ENCODE measurements around the gene CARD14.
"Not testable (repeated sequence)": the region's sequence is repeated elsewhere in the genome, so short reads cannot be mapped to it uniquely, and the experiment has no call there.

The CARD14 gene

DNA sequence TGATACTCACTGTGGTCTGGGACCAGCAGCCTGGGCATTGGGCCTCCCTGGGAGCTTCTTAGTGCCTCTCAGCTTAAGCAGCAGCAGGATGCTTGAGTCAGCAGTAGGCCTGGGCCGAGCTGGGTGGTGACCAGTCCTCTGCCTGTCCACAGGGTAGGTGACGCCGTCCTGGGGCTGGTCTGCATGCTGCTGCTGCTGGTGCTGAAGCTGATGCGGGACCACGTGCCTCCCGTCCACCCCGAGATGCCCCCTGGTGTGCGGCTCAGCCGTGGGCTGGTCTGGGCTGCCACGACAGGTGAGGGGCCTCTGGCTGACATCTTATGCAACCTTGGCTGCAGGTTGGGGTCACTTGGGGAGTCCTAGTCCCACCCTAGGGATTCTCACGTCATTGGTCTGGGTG lies 57.8 kb downstream of the CARD14 start:
- no peak for ATAC-seq

DNA sequence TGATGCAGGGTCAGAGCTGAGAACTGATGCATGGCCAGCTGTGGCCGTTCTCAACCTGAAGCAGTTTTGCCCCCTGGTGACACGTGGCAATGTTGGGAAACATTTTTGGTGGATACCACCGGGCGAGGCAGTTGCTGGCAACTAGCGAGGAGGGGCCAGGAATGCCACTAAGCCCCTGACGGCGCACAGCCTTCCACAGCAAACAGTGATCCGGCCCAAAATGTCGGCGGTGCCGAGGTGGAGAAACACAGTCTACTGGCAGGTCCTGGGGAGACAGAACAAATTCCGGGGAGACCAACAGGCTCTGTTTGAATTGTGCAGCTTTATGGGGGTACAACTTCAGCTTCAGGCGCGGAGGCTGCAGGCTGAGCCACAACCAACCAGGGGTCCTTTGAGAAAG lies 58.6 kb downstream of the CARD14 start:
- ATAC-seq: no peak

DNA sequence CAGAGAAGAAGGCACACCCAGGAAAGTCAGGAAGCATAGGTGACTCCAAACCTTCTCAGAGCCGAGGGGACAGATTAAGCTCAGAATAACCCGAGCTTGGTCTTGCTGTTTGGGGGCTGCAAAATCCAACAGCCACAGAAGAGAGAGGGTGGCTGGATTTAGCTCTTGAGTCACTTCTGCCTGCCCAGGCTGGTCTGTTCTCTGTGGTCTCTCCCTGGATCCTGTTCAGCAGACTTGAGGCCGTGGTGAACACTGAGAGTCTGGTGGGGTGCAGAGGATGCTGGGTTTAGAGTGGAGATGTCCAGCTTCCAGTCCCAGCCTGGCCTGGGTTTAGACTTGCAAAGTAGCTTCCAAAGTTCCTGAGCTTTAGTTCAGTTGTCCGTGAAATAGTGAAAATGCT lies 59.2 kb downstream of the CARD14 start:
- no peak for ATAC-seq

GRCh38 chr17:80232438-80232837 lies 62.6 kb downstream of the CARD14 start:
- ATAC-seq: no peak

- no peak for ATAC-seq
Observed at GRCh38 chr17:80233202-80233601, 63.4 kb downstream of the CARD14 start.

- no peak for ATAC-seq
Observed at GRCh38 chr17:80236911-80237310, 67.1 kb downstream of the CARD14 start.

GRCh38 chr17:80237386-80237785 lies 67.6 kb downstream of the CARD14 start:
- no peak for ATAC-seq

DNA sequence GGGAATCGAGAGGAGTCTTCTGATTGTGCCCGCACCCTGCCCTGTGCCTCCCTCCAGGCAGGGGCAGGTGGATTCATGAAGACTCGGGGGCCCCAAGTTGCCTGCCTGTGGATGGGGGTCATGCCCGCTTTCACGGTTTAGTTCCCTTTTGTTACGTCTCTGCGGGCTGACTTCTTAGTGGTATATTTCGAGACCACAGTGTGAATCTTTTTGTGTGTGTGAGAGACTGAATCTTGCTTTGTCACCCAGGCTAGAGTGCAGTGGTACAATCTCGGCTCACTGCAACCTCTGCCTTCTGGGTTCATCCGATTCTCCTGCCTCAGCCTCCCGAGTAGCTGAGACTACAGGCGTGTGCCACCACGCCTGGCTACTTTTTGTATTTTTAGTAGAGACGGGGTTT lies 72.7 kb downstream of the CARD14 start:
- no peak for ATAC-seq

DNA sequence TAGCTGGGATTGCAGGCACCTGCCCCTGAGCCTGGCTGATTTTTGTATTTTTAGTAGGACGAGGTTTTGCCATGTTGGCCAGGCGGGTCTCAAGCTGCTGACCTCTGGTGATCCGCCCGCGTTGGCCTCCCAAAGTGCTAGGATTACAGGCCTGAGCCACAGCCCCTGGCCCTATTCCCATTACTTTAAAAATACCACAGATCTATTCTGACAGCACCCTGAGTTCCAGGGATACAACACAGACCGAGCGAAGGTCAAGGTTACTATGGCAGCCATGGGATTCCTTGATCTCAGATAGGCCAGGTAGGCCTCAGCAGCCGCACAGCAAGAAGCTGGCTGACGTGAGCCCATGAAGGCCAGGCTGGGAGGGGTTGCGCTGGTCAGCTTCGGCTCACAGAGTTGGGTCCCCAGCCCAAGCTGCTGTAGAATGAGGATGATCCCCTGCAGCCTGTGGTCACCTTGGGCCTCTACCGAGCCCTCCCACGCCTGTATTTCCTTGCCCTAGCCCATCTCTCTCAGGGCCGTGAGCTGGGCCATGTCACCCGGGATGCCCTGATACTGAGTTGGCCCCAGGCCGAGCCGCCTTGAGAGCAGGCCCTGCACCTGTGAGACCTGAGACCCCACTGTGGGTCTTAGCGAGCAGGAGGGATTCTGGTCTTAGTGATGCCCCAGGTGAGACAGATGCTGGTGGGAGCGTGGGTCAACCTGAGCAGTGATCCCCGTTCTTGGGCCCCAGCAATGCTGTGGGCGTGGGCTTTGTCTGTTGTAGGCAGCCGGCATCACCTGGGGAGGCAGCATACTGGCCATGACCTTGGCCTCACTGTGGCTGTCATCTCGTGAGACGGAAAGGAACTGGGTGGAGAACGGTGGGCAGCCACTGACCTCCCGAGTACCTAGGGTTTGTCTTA lies 74.0 kb downstream of the CARD14 start:
- no peak for ATAC-seq

- ATAC-seq: not testable (repeated sequence)
Observed at GRCh38 chr17:80244448-80244847, 74.6 kb downstream of the CARD14 start.

- no peak for ATAC-seq
Observed at GRCh38 chr17:80244871-80245509, 75.2 kb downstream of the CARD14 start.

GRCh38 chr17:80245566-80246265 lies 75.9 kb downstream of the CARD14 start:
- no peak for ATAC-seq

DNA sequence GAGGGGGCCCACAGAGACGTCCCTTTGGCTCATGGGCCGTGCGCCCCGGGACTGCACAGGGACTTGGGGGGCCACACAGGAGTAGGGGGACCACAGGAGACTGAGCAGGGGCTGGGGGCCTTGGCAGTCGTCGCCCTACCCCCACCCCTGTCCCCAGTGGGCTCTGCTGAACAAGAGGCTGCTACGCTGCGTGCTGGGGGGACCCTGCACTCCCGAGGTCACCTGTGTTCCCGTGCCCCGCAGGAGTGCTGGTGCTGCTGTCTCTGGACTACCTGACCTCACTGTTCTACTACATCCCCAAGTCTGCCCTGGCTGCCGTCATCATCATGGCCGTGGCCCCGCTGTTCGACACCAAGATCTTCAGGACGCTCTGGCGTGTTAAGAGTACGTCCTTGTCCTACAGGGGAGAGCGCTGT lies 76.4 kb downstream of the CARD14 start:
- no peak for ATAC-seq

- no peak for ATAC-seq
Observed at GRCh38 chr17:80246726-80247125, 76.9 kb downstream of the CARD14 start.

DNA sequence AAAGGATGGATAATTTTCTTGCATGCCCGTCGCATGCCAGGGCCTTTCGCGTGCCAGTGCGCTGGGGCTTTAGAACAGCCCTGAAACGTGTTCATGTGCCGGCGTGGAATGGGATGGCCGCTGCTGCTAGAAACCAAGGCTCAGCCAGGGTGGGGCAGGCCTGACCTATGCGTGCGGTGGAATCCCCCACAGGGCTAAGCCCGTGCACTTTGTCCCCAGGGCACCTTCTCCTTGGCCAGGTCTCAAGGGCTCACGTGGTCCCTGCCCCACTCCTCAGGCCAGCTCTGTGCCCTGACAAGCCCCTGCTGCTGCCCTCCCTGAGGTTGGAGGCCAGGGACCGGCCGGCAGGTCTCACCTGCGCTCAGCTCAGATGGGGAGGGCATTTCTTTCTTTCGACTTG lies 77.7 kb downstream of the CARD14 start:
- ATAC-seq: no peak

DNA sequence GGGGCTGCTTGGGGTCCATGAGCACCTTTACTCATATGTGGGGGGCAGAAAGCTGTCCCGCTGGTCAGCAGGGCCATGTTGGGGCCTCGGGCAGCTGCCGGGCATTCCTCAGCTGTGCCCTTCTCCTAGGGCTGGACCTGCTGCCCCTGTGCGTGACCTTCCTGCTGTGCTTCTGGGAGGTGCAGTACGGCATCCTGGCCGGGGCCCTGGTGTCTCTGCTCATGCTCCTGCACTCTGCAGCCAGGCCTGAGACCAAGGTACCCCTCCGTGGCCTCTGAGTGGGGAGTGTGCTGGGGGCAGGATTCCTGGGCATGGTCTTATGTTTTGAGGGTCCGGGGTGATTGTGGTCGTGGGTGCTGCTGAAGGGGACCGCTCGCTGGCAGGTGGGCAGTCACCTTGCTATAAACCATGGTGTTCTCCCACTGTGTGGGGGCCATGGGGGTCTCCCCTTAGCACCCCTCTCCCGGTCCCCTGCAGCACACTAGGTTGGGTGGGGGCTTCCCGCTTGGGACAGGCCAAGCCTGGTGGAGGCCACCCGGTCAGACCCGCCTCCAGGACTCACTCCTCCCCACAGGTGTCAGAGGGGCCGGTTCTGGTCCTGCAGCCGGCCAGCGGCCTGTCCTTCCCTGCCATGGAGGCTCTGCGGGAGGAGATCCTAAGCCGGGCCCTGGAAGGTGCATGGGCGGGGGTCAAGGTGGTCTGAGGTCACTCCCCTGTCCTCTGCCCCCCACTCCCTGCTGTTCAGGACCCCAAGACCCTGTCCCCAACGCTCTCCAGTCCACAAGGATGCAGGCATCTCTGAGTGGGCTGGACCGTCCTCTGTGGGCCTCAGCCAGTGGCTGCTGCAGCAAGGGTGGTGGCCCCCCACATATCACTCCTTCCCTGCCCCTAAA lies 78.4 kb downstream of the CARD14 start:
- no peak for ATAC-seq

- ATAC-seq: no peak
Observed at GRCh38 chr17:80248894-80249710, 79.3 kb downstream of the CARD14 start.

GRCh38 chr17:80251966-80252365 lies 82.1 kb downstream of the CARD14 start:
- no peak for ATAC-seq

DNA sequence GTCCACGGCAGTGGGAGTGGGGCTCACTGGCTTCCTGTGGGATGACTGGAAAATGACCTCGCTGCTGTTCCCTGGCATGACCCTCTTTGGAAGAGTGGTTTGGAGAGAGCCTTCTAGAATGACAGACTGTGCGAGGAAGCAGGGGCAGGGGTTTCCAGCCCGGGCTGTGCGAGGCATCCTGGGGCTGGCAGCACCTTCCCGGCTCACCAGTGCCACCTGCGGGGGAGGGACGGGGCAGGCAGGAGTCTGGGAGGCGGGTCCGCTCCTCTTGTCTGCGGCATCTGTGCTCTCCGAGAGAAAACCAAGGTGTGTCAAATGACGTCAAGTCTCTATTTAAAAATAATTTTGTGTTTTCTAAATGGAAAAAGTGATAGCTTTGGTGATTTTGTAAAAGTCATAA lies 83.0 kb downstream of the CARD14 start:
- ATAC-seq: peak; percentile 68 to 70

DNA sequence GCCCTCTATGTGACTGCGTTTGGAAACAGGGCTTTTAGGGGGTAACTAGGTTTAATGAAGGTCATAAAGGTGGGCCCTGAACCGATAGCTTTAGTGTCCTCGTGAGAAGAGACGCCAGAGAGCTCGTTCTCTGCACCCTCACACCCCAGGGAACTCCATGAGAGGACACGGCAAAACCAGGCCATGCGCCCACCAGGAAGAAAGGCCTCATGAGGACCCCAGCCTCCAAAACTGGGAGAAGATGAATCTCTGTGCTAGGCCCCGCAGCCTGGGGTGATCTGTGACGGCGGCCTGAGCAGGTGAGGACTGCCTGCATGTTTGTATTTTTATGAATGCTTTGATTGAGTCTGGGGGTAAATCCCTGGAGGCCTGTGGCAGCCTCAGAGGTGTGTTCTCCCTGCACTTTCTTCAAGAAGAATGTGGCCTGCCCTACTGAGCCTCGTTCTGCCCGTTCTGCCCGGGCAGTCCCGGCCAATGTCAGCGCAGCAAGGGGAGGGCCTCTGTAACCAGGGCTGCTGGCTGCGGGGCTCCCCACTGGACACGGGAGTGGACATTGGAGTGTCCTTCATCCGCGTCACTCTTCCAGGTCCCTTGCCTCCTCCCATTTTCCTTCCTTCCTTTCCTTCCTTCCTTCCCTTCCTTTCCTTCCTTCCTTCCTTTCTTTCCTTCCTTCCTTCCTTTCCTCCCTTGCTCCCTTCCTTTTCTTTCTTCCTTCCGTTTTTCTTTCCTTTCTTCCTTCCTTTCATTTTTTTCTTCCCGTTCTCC lies 84.0 kb downstream of the CARD14 start:
- ATAC-seq: no peak

Measured in activated CD4-positive, CD25-positive, alpha-beta regulatory T cell treated with anti-CD3 and anti-CD28 coated beads, Interleukin-2, amount 50 U/mL, for 24 hours (primary cell).